ENCODE results near the gene SERPINA4. TPM values are rescaled to one million over a fixed set of nuclear protein-coding genes. Genes with fewer than 3 reads are reported as not detected.

The SERPINA4 gene
- total RNA-seq, 1 donor from 2014 or later = not detected

GRCh38 chr14:94524093-94524492, 37.1 kb upstream of the SERPINA4 start:
- no peaks in the 10 kb centered on the region for H3K4me1 ChIP-seq
- Mint-ChIP-seq H3K4me3 (no peak overlapping the region), H3K27ac (no peak overlapping the region), H3K36me3 (no peaks in the 10 kb centered on the region), H3K27me3 (ENCODE audit: insufficient read depth, low read depth) (peaks cover 4% of the 10 kb centered on the region), H3K4me1 (peaks cover 7% of the 10 kb centered on the region), H3K9me3 (peaks cover 2% of the 10 kb centered on the region)
- no peak for TF ChIP-seq EZH2phosphoT487 (IDR thresholded peaks at IDR 0.05)
- TF ChIP-seq EZH2 (IDR thresholded peaks at IDR 0.05) = no peak
- TF ChIP-seq CTCF (IDR thresholded peaks at IDR 0.05) = no peak
- H3K9ac ChIP-seq = no peak overlapping the region
- H4K20me1 ChIP-seq (ENCODE audit: low read depth) = no peaks in the 10 kb centered on the region
- H3F3A ChIP-seq (ENCODE audit: low read depth) = no peaks in the 10 kb centered on the region
- H3K27ac ChIP-seq = no peak overlapping the region
- no peak overlapping the region for H2AFZ ChIP-seq (replicated peaks)
- no peaks in the 10 kb centered on the region for H3K79me2 ChIP-seq (ENCODE audit: low read depth)
- no peaks in the 10 kb centered on the region for H3K9me3 ChIP-seq (ENCODE audit: low read depth)
- H3K36me3 ChIP-seq = no peaks in the 10 kb centered on the region
- H3K27me3 ChIP-seq = no peaks in the 10 kb centered on the region
- no peak overlapping the region for H3K4me2 ChIP-seq
- no peak for DNase-seq (ENCODE audit: low spot score)
- H3K4me3 ChIP-seq = no peak overlapping the region

- H3K27ac Mint-ChIP-seq = no peak overlapping the region
- Histone ChIP-seq H2AFZ (replicated peaks) (no peak overlapping the region), H3K27ac (no peak overlapping the region), H4K20me1 (ENCODE audit: low read depth) (no peaks in the 10 kb centered on the region), H3K27me3 (no peaks in the 10 kb centered on the region), H3K9ac (no peak overlapping the region), H3K79me2 (ENCODE audit: low read depth) (no peaks in the 10 kb centered on the region), H3F3A (ENCODE audit: low read depth) (no peaks in the 10 kb centered on the region), H3K36me3 (no peaks in the 10 kb centered on the region), H3K4me3 (no peak overlapping the region), H3K4me1 (no peaks in the 10 kb centered on the region), H3K9me3 (ENCODE audit: low read depth) (no peaks in the 10 kb centered on the region), H3K4me2 (no peak overlapping the region)
- peaks cover 2% of the 10 kb centered on the region for H3K9me3 Mint-ChIP-seq
- TF ChIP-seq EZH2 (IDR thresholded peaks at IDR 0.05) (no peak), CTCF (IDR thresholded peaks at IDR 0.05) (no peak), EZH2phosphoT487 (IDR thresholded peaks at IDR 0.05) (no peak)
- H3K4me3 Mint-ChIP-seq = no peak overlapping the region
- no peak for DNase-seq (ENCODE audit: low spot score)
- H3K4me1 Mint-ChIP-seq = no peaks in the 10 kb centered on the region
- H3K27me3 Mint-ChIP-seq (ENCODE audit: insufficient read depth, low read depth) = peaks cover 2% of the 10 kb centered on the region
- no peaks in the 10 kb centered on the region for H3K36me3 Mint-ChIP-seq
Measured at GRCh38 chr14:94531187-94531586, 30.1 kb upstream of the SERPINA4 start.

GRCh38 chr14:94532447-94532846, 28.8 kb upstream of the SERPINA4 start:
- no peaks in the 10 kb centered on the region for H4K20me1 ChIP-seq (ENCODE audit: low read depth)
- DNase-seq (ENCODE audit: low spot score) = no peak
- Mint-ChIP-seq H3K9me3 (peaks cover under 1% of the 10 kb centered on the region), H3K36me3 (no peaks in the 10 kb centered on the region), H3K4me3 (no peak overlapping the region), H3K4me1 (no peaks in the 10 kb centered on the region), H3K27me3 (ENCODE audit: insufficient read depth, low read depth) (peaks cover 5% of the 10 kb centered on the region), H3K27ac (no peak overlapping the region)
- no peaks in the 10 kb centered on the region for H3K79me2 ChIP-seq (ENCODE audit: low read depth)
- H3K27ac ChIP-seq = no peak overlapping the region
- H2AFZ ChIP-seq (replicated peaks) = no peak overlapping the region
- H3K9me3 ChIP-seq (ENCODE audit: low read depth) = no peaks in the 10 kb centered on the region
- no peaks in the 10 kb centered on the region for H3F3A ChIP-seq (ENCODE audit: low read depth)
- no peak overlapping the region for H3K9ac ChIP-seq
- H3K36me3 ChIP-seq = no peaks in the 10 kb centered on the region
- no peaks in the 10 kb centered on the region for H3K4me1 ChIP-seq
- TF ChIP-seq CTCF (IDR thresholded peaks at IDR 0.05) = no peak
- TF ChIP-seq EZH2phosphoT487 (IDR thresholded peaks at IDR 0.05) = no peak
- no peak for TF ChIP-seq EZH2 (IDR thresholded peaks at IDR 0.05)
- no peak overlapping the region for H3K4me2 ChIP-seq
- H3K27me3 ChIP-seq = no peaks in the 10 kb centered on the region
- no peak overlapping the region for H3K4me3 ChIP-seq

Measured in neural progenitor cell (in vitro differentiated cells).